HEK293 (cell line): Measurements from ENCODE around the gene RAF1.
A peak's percentile ranks its signal among the peaks of the same experiment; 100 is the strongest.

Experiments used
- BCL6B ChIP-seq: fragments of 450-650 bp; formaldehyde crosslinking; IDR thresholded peaks from 2 replicates; pipeline ENCODE4 v1.5.1; 2017; ENCODE audit warnings: missing biosample characterization, missing genetic modification characterization
- HIC1 ChIP-seq: fragments of 450-650 bp; formaldehyde crosslinking; IDR thresholded peaks from 2 replicates; pipeline ENCODE4 v1.5.1; 2016; ENCODE audit warnings: missing biosample characterization, missing genetic modification characterization
- HOXD13 ChIP-seq: sonication (generic); formaldehyde crosslinking; IDR thresholded peaks from 2 replicates; pipeline ENCODE4 v1.8.0; 2022; ENCODE audit warnings: missing genetic modification reagents, borderline replicate concordance
- KLF17 ChIP-seq: fragments of 450-650 bp; formaldehyde crosslinking; IDR thresholded peaks from 2 replicates; pipeline ENCODE4 v1.5.1; 2016; ENCODE audit warnings: missing biosample characterization, missing genetic modification characterization
- KLF9 ChIP-seq: fragments of 450-650 bp; formaldehyde crosslinking; IDR thresholded peaks from 2 replicates; pipeline ENCODE4 v1.5.1; 2016; ENCODE audit warnings: missing biosample characterization, missing genetic modification characterization, low read depth
- OSR2 ChIP-seq: fragments of 450-650 bp; formaldehyde crosslinking; IDR thresholded peaks from 2 replicates; pipeline ENCODE4 v1.5.1; 2016; ENCODE audit warnings: missing biosample characterization, missing genetic modification characterization
- PATZ1 ChIP-seq: fragments of 450-650 bp; formaldehyde crosslinking; IDR thresholded peaks from 2 replicates; pipeline ENCODE4 v1.5.1; 2016; ENCODE audit warnings: missing biosample characterization, missing genetic modification characterization
- SP3 ChIP-seq: fragments of 450-650 bp; formaldehyde crosslinking; IDR thresholded peaks from 2 replicates; pipeline ENCODE4 v1.5.1; 2016; ENCODE audit warnings: missing biosample characterization, missing genetic modification characterization
- ZBTB20 ChIP-seq: fragments of 450-650 bp; formaldehyde crosslinking; IDR thresholded peaks from 2 replicates; pipeline ENCODE4 v1.5.1; 2016; ENCODE audit warnings: missing biosample characterization, missing genetic modification characterization
- ZFP41 ChIP-seq: fragments of 450-650 bp; formaldehyde crosslinking; IDR thresholded peaks from 2 replicates; pipeline ENCODE4 v1.5.1; 2016; ENCODE audit warnings: missing biosample characterization, missing genetic modification characterization, borderline replicate concordance
- ZFP69B ChIP-seq: fragments of 450-650 bp; formaldehyde crosslinking; IDR thresholded peaks from 2 replicates; pipeline ENCODE4 v1.5.1; 2016; ENCODE audit warnings: missing biosample characterization, missing genetic modification characterization
- ZNF133 ChIP-seq: fragments of 450-650 bp; formaldehyde crosslinking; IDR thresholded peaks from 2 replicates; pipeline ENCODE4 v1.5.1; 2016; ENCODE audit warnings: missing biosample characterization, missing genetic modification characterization
- ZNF202 ChIP-seq: fragments of 450-650 bp; formaldehyde crosslinking; IDR thresholded peaks from 2 replicates; pipeline ENCODE4 v1.5.1; 2016; ENCODE audit warnings: missing biosample characterization, missing genetic modification characterization, borderline replicate concordance
- ZNF214 ChIP-seq: fragments of 450-650 bp; formaldehyde crosslinking; IDR thresholded peaks from 2 replicates; pipeline ENCODE4 v1.5.1; 2017; ENCODE audit warnings: missing biosample characterization, mild to moderate bottlenecking, missing genetic modification characterization, borderline replicate concordance
- ZNF350 ChIP-seq: fragments of 450-650 bp; formaldehyde crosslinking; IDR thresholded peaks from 2 replicates; pipeline ENCODE4 v1.5.0; 2017; ENCODE audit warnings: missing biosample characterization, mild to moderate bottlenecking, missing genetic modification characterization
- ZNF391 ChIP-seq: fragments of 450-650 bp; formaldehyde crosslinking; IDR thresholded peaks from 2 replicates; pipeline ENCODE4 v1.5.1; 2016; ENCODE audit warnings: low read depth, missing biosample characterization, missing genetic modification characterization, borderline replicate concordance
- ZNF394 ChIP-seq: fragments of 450-650 bp; formaldehyde crosslinking; IDR thresholded peaks from 2 replicates; pipeline ENCODE4 v1.5.1; 2016; ENCODE audit warnings: missing biosample characterization, missing genetic modification characterization, mild to moderate bottlenecking, moderate library complexity, borderline replicate concordance
- ZNF398 ChIP-seq: fragments of 450-650 bp; formaldehyde crosslinking; IDR thresholded peaks from 2 replicates; pipeline ENCODE4 v1.5.1; 2017; ENCODE audit warnings: missing biosample characterization, missing genetic modification characterization
- ZNF488 ChIP-seq: fragments of 450-650 bp; formaldehyde crosslinking; IDR thresholded peaks from 2 replicates; pipeline ENCODE4 v1.5.1; 2016; ENCODE audit warnings: missing biosample characterization, missing genetic modification characterization
- ZNF600 ChIP-seq: fragments of 450-650 bp; formaldehyde crosslinking; IDR thresholded peaks from 2 replicates; pipeline ENCODE4 v1.5.1; 2016; ENCODE audit warnings: missing biosample characterization, missing genetic modification characterization
- ZNF701 ChIP-seq: fragments of 450-650 bp; formaldehyde crosslinking; IDR thresholded peaks from 2 replicates; pipeline ENCODE4 v1.5.1; 2016; ENCODE audit warnings: missing biosample characterization, missing genetic modification characterization
- ZNF785 ChIP-seq: fragments of 450-650 bp; formaldehyde crosslinking; IDR thresholded peaks from 2 replicates; pipeline ENCODE4 v1.5.1; 2016; ENCODE audit warnings: missing biosample characterization, missing genetic modification characterization
- ZSCAN23 ChIP-seq: fragments of 450-650 bp; formaldehyde crosslinking; IDR thresholded peaks from 2 replicates; pipeline ENCODE4 v1.5.1; 2016; ENCODE audit warnings: missing biosample characterization, missing genetic modification characterization
- TF ChIP-seq, protein P1 (sequence below): fragments of 450-650 bp; formaldehyde crosslinking; IDR thresholded peaks from 2 replicates; pipeline ENCODE4 v1.5.1; 2016; ENCODE audit warnings: missing biosample characterization, missing genetic modification characterization, borderline replicate concordance

The RAF1 gene

DNA sequence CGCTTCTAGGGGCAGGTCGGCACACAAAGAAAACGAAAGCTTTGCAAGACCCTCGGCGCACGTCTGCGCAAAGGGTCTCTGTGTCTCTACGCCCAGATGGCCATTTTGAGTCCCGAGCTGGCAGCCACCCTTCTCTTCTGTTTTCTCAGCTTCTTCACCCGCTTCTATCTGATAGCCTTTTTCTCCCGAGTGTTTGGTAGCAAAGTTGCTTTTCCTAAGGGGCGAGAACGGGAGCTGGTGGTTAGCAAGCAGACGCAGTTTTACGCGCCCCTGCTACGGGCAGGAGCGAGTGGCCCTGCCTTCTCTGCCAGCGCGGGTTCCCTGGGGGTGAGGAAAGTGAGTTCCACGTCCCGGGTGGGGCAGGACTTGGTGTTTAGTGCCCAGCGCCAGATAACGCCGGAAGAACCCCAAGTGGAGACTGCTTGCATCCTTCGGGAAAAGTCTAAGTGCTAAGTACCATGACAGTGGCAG is 110.0 kb downstream of the RAF1 start (continued):
- TF ChIP-seq, protein P1, sequence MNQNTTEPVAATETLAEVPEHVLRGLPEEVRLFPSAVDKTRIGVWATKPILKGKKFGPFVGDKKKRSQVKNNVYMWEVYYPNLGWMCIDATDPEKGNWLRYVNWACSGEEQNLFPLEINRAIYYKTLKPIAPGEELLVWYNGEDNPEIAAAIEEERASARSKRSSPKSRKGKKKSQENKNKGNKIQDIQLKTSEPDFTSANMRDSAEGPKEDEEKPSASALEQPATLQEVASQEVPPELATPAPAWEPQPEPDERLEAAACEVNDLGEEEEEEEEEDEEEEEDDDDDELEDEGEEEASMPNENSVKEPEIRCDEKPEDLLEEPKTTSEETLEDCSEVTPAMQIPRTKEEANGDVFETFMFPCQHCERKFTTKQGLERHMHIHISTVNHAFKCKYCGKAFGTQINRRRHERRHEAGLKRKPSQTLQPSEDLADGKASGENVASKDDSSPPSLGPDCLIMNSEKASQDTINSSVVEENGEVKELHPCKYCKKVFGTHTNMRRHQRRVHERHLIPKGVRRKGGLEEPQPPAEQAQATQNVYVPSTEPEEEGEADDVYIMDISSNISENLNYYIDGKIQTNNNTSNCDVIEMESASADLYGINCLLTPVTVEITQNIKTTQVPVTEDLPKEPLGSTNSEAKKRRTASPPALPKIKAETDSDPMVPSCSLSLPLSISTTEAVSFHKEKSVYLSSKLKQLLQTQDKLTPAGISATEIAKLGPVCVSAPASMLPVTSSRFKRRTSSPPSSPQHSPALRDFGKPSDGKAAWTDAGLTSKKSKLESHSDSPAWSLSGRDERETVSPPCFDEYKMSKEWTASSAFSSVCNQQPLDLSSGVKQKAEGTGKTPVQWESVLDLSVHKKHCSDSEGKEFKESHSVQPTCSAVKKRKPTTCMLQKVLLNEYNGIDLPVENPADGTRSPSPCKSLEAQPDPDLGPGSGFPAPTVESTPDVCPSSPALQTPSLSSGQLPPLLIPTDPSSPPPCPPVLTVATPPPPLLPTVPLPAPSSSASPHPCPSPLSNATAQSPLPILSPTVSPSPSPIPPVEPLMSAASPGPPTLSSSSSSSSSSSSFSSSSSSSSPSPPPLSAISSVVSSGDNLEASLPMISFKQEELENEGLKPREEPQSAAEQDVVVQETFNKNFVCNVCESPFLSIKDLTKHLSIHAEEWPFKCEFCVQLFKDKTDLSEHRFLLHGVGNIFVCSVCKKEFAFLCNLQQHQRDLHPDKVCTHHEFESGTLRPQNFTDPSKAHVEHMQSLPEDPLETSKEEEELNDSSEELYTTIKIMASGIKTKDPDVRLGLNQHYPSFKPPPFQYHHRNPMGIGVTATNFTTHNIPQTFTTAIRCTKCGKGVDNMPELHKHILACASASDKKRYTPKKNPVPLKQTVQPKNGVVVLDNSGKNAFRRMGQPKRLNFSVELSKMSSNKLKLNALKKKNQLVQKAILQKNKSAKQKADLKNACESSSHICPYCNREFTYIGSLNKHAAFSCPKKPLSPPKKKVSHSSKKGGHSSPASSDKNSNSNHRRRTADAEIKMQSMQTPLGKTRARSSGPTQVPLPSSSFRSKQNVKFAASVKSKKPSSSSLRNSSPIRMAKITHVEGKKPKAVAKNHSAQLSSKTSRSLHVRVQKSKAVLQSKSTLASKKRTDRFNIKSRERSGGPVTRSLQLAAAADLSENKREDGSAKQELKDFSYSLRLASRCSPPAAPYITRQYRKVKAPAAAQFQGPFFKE: no peak
- 0 out of 2 replicates have a peak, but pooled peaks have one; percentile 21 for TF ChIP-seq OSR2 (tag by site-specific recombination)
- TF ChIP-seq ZNF600 (tag by site-specific recombination): peak; percentile 58
- 0 out of 2 replicates have a peak, but pooled peaks have one; percentile 13 for TF ChIP-seq ZFP69B (tag by site-specific recombination)
- peak; percentile 73; the same call in 1 of the 2 replicates for TF ChIP-seq ZNF785 (tag by site-specific recombination)
- TF ChIP-seq ZFP41: no peak
- peak; percentile 52; the same call in 1 of the 2 replicates for TF ChIP-seq ZNF394 (tag by site-specific recombination)
- TF ChIP-seq PATZ1 (tag by site-specific recombination): peak; percentile 74
- TF ChIP-seq ZNF488 (tag by site-specific recombination): no peak
- TF ChIP-seq BCL6B (tag by site-specific recombination): no peak
- TF ChIP-seq SP3: no peak
- no peak for TF ChIP-seq ZSCAN23
- no peak for TF ChIP-seq ZNF202 (tag by site-specific recombination)
- TF ChIP-seq ZNF391 (tag by site-specific recombination): no peak
- no peak for TF ChIP-seq KLF17
- no peak for TF ChIP-seq KLF9 (tag by site-specific recombination)
- no peak for TF ChIP-seq ZNF133
- TF ChIP-seq ZBTB20 (tag by site-specific recombination): peak; percentile 87
- TF ChIP-seq ZNF350 (tag by site-specific recombination): no peak
- no peak for TF ChIP-seq ZNF701 (tag by site-specific recombination)
- no peak for TF ChIP-seq ZNF214 (tag by site-specific recombination)
- TF ChIP-seq HOXD13: no peak
- TF ChIP-seq ZNF398 (tag by site-specific recombination): peak; percentile 21; the same call in 1 of the 2 replicates
- 0 out of 2 replicates have a peak, but pooled peaks have one; percentile 25 for TF ChIP-seq HIC1 (tag by site-specific recombination)
